AG09309 (cell line): ENCODE data around the gene CADPS.

Experiments
- DNase-seq: peaks from one replicate; pipeline ENCODE4 v3.0.0-alpha.2; 2010; ENCODE audit warnings: low read depth
- H3K4me3 ChIP-seq: 2 replicates; pipeline ENCODE4 v1.5.1; 2011; ENCODE audit warnings: mild to moderate bottlenecking, low read depth, low read length, moderate library complexity; ENCODE audit not compliant: control insufficient read depth
- CTCF ChIP-seq: IDR thresholded peaks from 2 replicates; pipeline ENCODE4 v1.5.1; 2011; ENCODE audit warnings: mild to moderate bottlenecking, low read depth, low read length, inconsistent platforms; ENCODE audit not compliant: insufficient read depth, control insufficient read depth; ENCODE audit errors: missing control alignments

Gene CADPS

GRCh38 chr3:62805580-62806277 lies 69.5 kb downstream of the CADPS start:
- no peak overlapping the region for H3K4me3 ChIP-seq
- no peak for DNase-seq

GRCh38 chr3:62805106-62805505 lies 70.1 kb downstream of the CADPS start:
- no peak overlapping the region for H3K4me3 ChIP-seq
- DNase-seq = no peak
- no peak for TF ChIP-seq CTCF

More at GRCh38 chr3:62805580-62806277, 69.5 kb downstream of the CADPS start:
- no peak for TF ChIP-seq CTCF

GRCh38 chr3:62803276-62803675 lies 71.9 kb downstream of the CADPS start:
- no peak overlapping the region for H3K4me3 ChIP-seq
- no peak for TF ChIP-seq CTCF
- no peak for DNase-seq

- no peak overlapping the region for H3K4me3 ChIP-seq
- DNase-seq = no peak
- no peak for TF ChIP-seq CTCF
Measured at GRCh38 chr3:62798000-62798399, 77.2 kb downstream of the CADPS start.

GRCh38 chr3:62797132-62797531 lies 78.1 kb downstream of the CADPS start:
- no peak for TF ChIP-seq CTCF
- no peak for DNase-seq
- H3K4me3 ChIP-seq = no peak overlapping the region

GRCh38 chr3:62795978-62796657 lies 79.1 kb downstream of the CADPS start:
- TF ChIP-seq CTCF = no peak
- no peak overlapping the region for H3K4me3 ChIP-seq
- no peak for DNase-seq
